ENCODE measurements around the gene PRAF2.

Gene PRAF2

DNA sequence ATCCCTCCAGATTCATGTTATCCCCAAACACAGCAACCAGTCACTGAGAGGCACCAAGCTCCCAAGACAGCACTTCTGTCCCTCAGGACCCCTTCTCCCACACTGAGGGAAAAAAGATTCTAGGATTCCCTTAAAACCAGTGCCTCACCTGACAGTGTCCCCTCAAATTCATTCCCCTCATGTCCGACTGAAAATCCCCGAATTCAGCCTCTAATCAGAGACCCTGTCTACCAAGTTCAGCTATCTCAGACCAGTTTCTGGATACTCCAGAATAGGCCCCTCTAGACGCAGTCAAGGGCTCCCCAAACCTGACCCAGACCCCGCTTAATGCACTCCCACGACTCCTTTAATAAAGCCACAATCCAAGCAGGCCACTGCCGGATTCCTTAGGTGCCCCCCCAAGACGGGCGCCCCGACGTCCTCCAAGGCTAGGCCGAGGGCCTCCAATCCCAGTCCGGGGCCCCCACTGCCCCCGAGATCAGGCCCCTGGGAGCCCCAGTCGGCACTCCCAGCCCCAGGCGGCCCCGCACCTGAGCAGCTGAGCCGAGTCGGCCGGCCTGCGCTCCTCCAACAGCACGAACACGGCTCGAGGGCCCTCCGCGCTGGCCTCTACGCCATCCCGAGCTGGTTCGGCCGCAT is 31.1 kb downstream of the PRAF2 start:
- no peak for DNase-seq (ENCODE audit: low read depth)

DNA sequence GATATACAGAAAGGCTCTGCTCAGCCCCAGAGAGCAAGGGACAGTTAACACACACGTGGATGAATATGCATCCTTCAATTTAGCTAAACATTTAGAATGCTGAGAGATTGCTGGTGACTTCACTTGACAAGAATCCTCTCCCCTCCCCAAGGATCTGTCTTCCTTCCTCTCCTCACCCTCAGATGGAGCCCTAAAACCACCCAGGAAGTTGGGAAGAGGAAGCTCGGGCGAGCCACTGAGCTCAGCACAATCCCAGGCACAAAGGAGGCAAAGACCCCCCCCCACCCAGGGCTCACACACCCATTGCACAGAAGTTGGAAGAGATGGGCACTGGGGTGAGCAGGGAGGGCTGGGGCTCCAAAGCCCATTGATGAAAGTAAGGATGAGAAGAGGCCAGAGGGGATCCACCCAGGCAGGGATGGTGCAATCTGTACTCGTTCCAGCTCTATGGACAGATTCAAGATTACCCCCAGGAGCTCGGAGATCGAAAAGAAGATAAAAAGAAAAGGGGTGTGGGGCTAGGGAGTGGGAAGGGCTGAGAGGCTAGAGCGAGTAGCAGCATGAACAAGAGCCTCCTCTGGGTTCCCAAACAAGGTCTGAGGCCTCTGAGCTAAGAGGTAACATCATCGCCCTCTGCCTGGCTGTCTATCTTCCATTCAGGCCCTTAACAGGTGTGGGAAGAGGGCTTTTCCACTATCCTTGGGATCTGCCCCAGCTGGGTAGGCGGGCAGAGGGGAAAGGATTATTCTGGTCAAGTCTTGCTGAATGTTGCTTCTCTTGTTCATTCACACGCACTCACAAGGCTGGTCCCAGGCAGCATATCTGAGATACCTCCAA is 31.8 kb downstream of the PRAF2 start:
- DNase-seq (ENCODE audit: low read depth): no peak

DNA sequence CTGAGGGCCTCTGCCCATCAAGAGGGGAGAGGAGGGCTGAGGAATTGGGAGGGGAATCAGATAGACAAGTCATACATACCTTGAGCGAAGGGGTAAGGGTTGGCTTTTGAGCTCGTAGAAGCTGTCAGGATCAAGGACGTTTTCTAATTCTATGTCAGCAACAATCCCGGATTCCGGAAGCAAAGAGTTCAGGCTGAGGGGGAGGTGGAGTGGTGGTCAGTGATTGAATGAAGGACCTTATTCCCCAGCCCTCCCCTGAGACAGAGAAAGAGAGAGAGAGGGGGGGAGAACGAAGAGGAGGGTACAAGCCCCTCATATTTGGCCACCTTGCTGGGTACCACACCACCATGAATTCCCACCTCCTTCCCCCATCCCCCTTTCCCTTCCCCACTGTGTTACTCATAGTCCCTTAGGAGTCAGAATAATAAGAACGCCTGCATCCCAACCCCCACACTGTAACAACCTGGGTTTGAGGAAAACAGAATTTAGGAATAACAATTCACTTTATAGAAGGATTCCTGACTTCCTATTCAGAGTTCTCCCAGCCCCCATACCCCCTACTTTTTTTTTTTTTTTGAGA is 33.3 kb downstream of the PRAF2 start:
- DNase-seq (ENCODE audit: low read depth): no peak

DNA sequence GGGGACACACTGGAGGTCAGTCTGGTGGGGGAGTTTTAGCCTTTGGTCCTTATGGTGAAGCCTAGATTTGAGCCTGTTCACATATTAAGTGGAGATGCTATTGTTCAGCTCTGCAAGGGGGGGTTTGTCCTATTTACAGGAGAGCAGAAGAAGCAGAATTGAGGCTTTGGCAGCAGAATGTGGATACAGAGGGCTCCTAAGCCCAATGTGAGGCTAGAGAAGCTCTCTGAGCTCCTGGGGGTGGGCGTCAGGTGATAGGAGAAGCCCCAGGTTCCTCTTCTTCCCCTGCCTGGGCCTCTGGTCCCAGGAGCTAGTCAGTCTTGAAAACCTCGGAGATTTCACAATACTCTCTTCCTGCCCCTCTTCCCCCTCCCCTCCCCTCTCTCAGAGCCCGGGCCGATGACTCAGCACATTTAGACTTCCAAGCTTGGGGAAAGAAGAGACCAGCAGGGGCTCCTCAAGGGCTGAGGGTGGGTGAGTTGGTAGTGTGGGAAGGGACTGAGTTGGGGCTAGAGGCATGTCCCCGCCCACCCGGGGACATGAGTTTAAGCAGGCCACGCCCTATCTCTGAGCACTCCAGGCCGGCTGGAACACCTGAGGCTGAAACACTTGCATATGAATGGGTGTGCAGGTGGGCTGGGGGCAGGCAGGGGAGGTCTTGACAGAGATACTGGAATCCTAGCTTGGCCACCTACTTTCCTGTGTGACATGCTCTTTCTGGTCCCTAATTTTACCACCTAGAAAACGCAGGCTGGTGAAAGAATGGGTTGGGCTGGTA is 34.0 kb downstream of the PRAF2 start:
- DNase-seq (ENCODE audit: low read depth): no peak

DNA sequence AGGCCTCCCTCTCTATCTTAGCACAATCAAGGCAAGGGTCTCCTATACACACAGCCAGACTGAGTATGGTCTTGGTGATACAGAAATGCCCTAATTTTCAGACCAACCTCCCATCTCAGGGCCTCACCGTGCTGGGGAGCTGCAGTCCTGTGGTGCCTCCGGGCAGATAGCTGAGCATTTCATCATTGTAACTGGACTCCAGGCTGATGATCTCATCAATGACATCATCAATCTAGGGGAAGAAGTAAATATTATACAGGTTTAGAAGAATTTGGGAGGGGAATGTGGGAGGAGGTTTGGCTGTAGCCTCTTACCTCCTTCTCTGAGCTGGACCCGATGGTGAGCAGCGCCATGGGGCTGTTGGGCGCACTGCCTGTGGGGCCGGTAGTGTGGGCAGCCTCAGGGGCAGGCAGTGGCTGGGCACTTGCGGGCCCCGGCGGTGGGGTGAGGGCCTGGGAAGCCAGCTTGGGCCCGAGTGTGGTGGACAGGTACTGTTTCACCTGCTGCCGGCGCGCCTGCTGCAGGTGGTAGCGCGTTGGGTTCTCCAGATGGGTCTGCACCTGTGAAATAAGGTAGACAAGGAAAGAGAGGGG is 35.8 kb downstream of the PRAF2 start:
- no peak for DNase-seq (ENCODE audit: low read depth)

DNA sequence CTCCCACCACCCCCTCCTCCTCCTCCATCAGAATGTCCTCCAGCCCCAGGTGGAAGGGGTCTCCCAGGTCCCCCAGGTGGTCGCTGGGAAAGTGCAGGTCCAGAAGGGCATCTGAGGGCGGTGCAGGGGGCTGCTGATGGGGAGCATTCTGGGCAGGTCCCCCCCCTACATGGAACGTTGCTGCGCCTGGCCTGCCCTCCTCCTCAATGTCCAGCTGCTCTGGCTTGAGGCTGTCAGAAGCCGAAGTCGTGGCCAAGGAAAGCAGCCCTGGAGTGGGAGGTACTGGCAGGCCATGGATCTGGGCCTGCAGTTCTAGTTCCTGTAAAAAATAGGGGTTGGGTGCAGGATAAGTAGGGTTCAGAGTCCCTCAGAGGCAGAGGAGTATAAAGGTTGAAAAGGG is 43.5 kb downstream of the PRAF2 start:
- DNase-seq (ENCODE audit: low read depth): no peak

DNA sequence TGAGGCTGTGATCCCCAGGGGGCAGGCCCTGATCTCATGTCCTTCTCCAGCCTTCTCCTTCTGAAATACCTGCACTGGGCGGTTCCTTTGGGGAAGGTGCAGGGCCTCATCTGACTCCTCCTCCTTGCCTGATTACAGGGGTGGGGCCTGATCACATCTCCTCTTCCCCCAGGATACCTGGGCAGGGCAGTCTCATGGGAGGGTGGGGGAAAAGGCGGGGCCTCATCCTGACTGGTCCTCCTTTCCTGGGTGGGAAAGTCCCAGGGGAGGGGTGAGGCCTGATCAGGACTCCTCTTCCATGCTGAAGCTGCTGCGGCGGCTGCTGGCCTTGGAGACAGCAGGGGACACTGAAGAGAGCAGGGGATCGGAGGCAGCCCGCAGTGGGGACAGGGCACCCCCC is 43.9 kb downstream of the PRAF2 start:
- DNase-seq (ENCODE audit: low read depth): no peak

Measured in stimulated activated CD8-positive, alpha-beta memory T cell treated with anti-CD3 and anti-CD28 coated beads, Interleukin-7, amount 100 ng/mL, for 24 hours (primary cell).